GM12864 (cell line): ENCODE measurements around the gene GPSM3.

Experiments
- DNase-seq: peaks from one replicate; pipeline ENCODE4 v3.0.0-alpha.2; 2011; ENCODE audit warnings: low read depth
- H3K4me3 ChIP-seq: 2 replicates; pipeline ENCODE4 v1.5.1; 2011; ENCODE audit warnings: mild to moderate bottlenecking, low read depth, low read length, control low read depth
- CTCF ChIP-seq: IDR thresholded peaks from 2 replicates; pipeline ENCODE4 v1.5.1; 2011; ENCODE audit warnings: low read depth, mild to moderate bottlenecking, moderate library complexity, low read length, control low read depth, inconsistent platforms; ENCODE audit errors: missing control alignments

The GPSM3 gene

GRCh38 chr6:32222333-32223230 is 30.1 kb upstream of the GPSM3 start:
- no peak for DNase-seq

DNA sequence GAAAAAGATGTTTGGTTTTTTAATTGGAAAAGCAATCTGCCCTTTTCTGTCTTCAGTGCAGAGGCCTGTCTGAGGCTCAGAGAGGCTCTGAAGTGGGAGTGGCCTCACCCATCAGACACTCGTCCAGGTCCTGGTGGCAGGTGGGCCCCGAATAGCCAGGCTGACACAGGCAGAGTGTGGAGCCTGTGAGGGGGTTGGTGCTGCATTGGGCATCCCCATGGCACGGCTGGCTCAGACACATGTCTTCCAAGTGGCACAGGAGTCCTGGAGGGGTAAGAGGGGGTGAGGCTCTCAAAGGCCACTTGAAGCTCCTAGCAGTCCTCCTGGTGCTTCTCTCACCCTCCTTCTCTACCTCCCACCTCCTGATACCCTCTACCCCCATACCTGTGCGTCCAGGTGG is 27.6 kb upstream of the GPSM3 start:
- no peak for TF ChIP-seq CTCF
- H3K4me3 ChIP-seq = no peak overlapping the region
- DNase-seq = no peak

More at GRCh38 chr6:32222333-32223230, 30.1 kb upstream of the GPSM3 start:
- no peak overlapping the region for H3K4me3 ChIP-seq
- no peak for TF ChIP-seq CTCF

DNA sequence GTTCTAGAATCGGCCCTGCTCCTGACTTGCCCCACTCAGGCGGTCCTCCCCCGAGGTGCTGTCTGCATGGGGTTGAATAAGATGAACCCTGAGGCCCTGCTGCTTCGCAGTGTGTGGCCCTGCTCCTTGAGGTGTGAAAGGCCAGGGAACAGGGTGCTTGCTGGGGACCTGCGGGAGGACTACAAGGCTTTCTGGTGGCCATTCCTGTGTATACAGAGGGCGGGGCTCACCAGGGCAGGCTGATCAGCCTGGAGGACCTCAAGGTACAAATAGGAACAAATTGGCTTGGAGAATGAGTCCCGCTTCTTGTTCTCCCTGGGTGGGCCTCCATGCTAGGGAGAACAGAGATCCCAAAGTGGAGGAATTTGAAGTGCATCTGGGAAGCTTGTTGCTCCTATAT is 25.7 kb upstream of the GPSM3 start:
- no peak for TF ChIP-seq CTCF
- no peak for DNase-seq
- no peak overlapping the region for H3K4me3 ChIP-seq

DNA sequence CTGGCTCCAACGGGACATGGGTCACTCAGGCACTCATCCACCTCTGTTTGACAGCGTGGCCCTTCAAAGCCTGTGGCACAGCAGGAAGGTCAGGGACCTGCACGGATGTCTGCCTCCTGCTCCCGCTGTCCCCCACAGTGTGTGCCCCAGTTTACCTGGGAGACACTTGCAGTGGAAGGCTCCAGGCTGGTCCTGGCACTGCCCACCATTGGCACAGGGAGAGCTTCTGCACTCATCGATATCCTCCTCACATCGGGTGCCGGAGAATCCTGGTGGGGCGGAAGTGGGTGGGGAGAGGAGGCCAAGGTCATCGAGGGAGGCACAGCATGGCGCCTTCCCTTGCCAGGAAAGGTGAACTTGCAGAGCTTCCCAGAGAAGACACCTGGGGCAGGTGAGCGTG is 24.6 kb upstream of the GPSM3 start:
- DNase-seq = no peak
- no peak for TF ChIP-seq CTCF
- no peak overlapping the region for H3K4me3 ChIP-seq

DNA sequence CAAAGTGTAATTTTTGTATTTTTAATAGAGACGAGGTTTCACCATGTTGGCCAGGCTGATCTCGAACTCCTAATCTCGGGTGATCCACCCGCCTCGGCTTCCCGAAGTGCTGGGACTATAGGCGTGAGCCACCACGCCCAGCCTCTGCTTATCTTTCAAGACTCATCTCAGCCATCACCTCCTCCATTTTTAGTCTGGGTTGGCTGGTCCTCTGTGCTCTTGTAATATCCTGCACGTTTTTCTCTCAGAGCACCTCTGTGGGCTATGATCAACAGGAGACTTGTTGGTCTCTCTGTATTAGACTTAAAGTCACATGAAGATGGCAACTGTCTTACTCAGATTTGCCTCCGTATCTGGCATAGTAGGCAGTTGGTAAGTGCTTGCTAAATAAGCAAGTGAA is 23.8 kb upstream of the GPSM3 start:
- H3K4me3 ChIP-seq = no peak overlapping the region
- no peak for TF ChIP-seq CTCF
- no peak for DNase-seq

DNA sequence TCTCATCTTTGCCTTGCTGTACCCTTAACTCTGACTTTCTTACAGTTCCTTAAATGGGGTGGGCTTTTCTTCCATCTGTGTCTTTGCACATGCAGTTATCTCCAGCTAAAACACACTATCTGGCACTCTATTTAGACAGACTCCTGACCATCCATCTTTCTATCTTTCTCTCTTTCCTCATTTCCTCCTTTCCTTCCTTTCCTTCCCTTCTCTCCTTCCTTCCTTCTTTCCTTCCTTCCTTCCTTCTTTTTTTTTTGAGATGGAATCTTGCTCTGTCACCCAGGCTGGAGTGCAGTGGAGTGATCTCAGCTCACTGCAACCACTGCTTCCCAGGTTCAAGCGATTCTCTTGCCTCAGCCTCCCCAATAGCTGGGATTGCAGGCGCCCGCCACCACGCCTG is 23.2 kb upstream of the GPSM3 start:
- no peak overlapping the region for H3K4me3 ChIP-seq
- no peak for TF ChIP-seq CTCF
- no peak for DNase-seq

DNA sequence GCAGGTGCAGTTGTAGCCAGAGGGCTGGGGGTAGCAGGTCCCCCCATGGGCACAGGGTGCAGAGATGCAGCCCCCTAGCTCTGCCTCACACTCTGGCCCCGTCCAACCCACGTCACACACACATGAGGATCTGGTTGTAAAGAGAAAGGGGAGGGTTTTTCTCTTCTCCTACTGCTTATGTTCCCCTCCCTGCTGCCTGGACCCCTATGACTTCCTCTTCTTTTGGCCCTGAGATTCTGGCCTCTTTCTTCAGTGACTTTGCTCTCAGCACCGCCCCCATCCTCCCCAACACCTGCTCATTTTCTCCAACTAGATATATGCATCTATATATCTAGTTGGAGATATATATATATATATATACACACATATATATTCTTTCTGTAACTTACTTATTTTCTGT is 21.7 kb upstream of the GPSM3 start:
- H3K4me3 ChIP-seq = no peak overlapping the region
- no peak for DNase-seq
- TF ChIP-seq CTCF = no peak
